ENCODE results near the gene TRIM56.
A peak's percentile ranks its signal among the peaks of the same experiment; 100 is the strongest.
"Not testable (repeated sequence)": the region's sequence is repeated elsewhere in the genome, so short reads cannot be mapped to it uniquely, and the experiment has no call there.

TRIM56 gene

DNA sequence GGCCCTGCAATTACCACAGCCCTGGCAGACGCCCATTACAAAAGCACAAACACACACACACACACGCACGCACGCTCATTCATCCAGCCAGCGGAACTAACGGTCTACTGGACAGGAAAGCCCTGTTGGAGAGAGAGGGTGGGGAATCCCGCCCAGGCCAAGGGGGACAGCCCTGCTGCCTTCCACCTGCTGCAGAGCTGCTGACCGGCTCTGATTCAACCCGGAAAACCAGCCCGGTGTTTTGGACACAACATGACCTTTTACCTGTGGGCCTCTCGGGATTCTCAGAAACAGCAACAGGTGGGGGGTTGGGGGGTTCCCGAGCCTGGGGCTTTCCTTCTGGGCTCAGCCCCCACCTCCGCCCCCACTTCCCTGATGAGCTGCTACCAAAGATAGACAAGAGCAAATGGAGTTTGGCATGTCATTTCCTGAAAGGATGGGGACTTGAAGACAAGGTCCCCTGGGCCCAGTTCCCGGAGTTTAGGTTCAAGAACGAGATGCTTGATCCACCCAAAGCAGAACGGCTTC lies 23.1 kb downstream of the TRIM56 start:
- peak; percentile 78 for DNase-seq
- in situ Hi-C loops (cut with MboI; ENCODE audit: low pct_unique_long_range_greater_than_20kb, low sequenced_read_pairs), result no loop called here

- no peak for DNase-seq
- in situ Hi-C loops (cut with MboI; ENCODE audit: low pct_unique_long_range_greater_than_20kb, low sequenced_read_pairs), result no loop called here
These were observed 23.7 kb downstream of the TRIM56 start for GRCh38 chr7:101108961-101109360.

DNA sequence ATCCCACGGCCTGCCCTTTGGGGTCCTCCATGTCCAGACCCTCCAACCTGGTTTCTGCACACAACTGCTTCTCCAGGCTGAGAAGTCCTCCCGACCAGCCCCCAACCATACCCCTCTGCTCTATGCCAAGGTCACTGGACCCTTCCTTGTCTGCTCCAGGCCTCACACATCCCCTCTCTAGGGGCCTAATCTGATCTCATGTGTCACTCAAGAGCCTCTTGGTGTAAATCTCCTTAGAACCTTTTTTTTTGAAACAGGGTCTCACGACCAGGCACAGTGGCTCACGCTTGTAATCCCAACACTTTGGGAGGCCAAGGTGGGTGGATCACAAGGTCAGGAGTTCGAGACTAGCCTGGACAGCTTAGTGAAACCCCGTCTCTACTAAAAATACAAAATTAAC lies 24.1 kb downstream of the TRIM56 start:
- no peak for DNase-seq
- in situ Hi-C loops (cut with MboI; ENCODE audit: low pct_unique_long_range_greater_than_20kb, low sequenced_read_pairs), result no loop called here

GRCh38 chr7:101111261-101111660 lies 26.0 kb downstream of the TRIM56 start:
- DNase-seq, result no peak
- in situ Hi-C loops (cut with MboI; ENCODE audit: low pct_unique_long_range_greater_than_20kb, low sequenced_read_pairs), result no loop called here

- in situ Hi-C loops (cut with MboI; ENCODE audit: low pct_unique_long_range_greater_than_20kb, low sequenced_read_pairs), result no loop called here
- no peak for DNase-seq
These were observed 27.0 kb downstream of the TRIM56 start for GRCh38 chr7:101112233-101112632.

DNA sequence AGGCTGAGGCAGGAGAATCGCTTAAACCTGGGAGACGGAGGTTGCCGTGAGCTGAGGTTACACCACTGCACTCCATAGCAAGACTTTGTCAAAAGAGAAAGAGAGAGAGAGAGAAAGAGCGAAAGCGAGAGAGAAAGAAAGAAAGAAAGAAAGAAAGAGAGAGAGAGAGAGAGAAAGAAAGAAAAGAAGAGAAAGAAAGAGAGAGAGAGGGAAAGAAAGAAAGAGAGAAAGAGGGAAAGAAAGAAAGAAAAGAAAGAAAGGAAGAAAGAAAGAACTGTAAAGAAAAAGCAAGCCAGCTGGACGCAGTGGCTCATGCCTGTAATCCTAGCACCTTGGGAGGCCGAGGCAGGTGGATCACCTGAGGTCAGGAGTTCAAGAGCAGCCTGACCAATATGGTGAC lies 27.9 kb downstream of the TRIM56 start:
- DNase-seq; in situ Hi-C loops (cut with MboI; ENCODE audit: low pct_unique_long_range_greater_than_20kb, low sequenced_read_pairs): not testable (repeated sequence)

- DNase-seq, result no peak
- in situ Hi-C loops (cut with MboI; ENCODE audit: low pct_unique_long_range_greater_than_20kb, low sequenced_read_pairs), result no loop called here
These were observed 28.6 kb downstream of the TRIM56 start for GRCh38 chr7:101113836-101114235.

DNA sequence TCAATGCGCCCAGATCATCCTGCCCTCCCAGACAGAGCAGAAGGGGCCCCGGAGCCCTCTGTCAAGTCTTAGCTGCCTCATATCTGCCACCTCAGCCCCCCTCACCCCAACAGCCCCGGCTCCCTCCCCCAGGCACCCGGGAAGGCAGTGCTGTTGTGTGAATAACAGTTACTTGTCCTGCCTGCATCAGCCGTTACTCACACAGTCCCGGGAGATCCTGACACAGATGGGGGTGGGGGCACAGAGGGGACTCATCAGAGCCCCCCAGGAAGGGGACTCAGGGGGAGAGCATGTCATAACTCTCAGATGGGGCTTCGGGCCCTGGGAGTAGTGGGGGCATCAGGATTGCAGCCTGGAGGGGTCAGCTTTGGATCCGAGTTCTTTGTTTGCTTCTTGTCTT lies 29.2 kb downstream of the TRIM56 start:
- in situ Hi-C loops (cut with MboI; ENCODE audit: low pct_unique_long_range_greater_than_20kb, low sequenced_read_pairs), result no loop called here
- no peak for DNase-seq

DNA sequence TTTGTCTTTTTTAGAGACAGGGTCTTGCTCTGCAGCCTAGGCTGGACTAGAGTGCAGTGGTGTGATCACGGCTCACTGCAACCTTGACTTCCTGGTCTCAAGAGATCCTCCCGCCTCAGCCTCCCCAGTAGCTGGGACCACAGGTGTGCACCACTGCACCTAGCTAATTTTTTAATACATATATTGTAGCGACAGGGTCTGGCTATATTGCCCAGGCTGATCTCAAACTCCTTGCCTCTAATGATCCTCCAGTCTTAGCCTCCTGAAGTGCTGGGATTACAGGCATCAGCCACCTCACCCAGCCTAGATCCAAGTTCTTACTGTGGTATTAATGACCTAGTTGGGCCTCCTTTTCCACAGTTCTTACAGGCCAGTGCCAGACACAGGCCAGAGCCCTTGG lies 29.9 kb downstream of the TRIM56 start:
- in situ Hi-C loops (cut with MboI; ENCODE audit: low pct_unique_long_range_greater_than_20kb, low sequenced_read_pairs), result no loop called here

DNA sequence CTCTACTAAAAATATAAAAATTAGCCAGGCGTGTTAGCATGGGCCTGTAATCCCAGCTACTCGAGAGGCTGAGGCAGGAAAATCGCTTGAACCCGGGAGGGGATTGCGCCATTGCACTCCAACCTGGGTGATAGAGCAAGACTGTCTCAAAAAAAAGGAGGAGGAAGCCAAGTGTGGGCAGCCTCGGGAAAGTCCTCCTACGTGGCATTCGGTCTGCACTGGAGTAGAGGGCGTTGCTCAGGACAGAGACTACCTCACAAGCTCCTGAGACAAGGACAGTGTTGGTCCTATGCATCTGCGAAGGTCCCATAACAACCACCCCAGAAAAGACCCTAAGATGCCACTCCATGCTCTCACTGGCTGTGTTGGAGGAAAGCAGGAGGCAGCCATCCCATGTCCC lies 31.6 kb downstream of the TRIM56 start:
- in situ Hi-C loops (cut with MboI; ENCODE audit: low pct_unique_long_range_greater_than_20kb, low sequenced_read_pairs), result no loop called here
- DNase-seq, result no peak

More for the DNA sequence above, 29.9 kb downstream of the TRIM56 start:
- no peak for DNase-seq

GRCh38 chr7:101118856-101119255 lies 33.6 kb downstream of the TRIM56 start:
- in situ Hi-C loops (cut with MboI; ENCODE audit: low pct_unique_long_range_greater_than_20kb, low sequenced_read_pairs), result no loop called here
- DNase-seq, result no peak

DNA sequence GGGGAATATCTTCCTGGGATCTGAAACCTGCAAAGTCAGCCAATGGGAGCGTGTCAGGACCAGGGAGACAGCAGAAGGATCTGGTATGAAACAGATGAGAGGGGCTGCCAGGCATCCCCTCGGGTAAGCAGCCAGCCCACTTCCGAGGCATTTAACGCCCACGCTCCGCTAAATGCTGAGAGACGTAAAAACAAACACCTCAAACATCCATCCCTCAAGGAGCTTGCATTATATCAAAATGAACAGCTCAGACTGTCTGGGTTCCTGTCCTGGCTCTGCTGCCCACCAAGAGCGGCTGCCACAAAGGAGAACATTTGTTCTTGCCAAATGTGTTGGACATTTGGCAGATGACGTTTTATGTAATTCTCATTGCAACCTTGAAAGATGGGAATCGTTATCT lies 34.6 kb downstream of the TRIM56 start:
- in situ Hi-C loops (cut with MboI; ENCODE audit: low pct_unique_long_range_greater_than_20kb, low sequenced_read_pairs), result no loop called here
- DNase-seq, result no peak

GRCh38 chr7:101120315-101120714 lies 35.0 kb downstream of the TRIM56 start:
- in situ Hi-C loops (cut with MboI; ENCODE audit: low pct_unique_long_range_greater_than_20kb, low sequenced_read_pairs), result no loop called here
- DNase-seq, result no peak

- DNase-seq; in situ Hi-C loops (cut with MboI; ENCODE audit: low pct_unique_long_range_greater_than_20kb, low sequenced_read_pairs): not testable (repeated sequence)
These were observed 36.3 kb downstream of the TRIM56 start for GRCh38 chr7:101121631-101121990.

- in situ Hi-C loops (cut with MboI; ENCODE audit: low pct_unique_long_range_greater_than_20kb, low sequenced_read_pairs), result no loop called here
- DNase-seq, result no peak
These were observed 37.0 kb downstream of the TRIM56 start for GRCh38 chr7:101121991-101122932.

DNA sequence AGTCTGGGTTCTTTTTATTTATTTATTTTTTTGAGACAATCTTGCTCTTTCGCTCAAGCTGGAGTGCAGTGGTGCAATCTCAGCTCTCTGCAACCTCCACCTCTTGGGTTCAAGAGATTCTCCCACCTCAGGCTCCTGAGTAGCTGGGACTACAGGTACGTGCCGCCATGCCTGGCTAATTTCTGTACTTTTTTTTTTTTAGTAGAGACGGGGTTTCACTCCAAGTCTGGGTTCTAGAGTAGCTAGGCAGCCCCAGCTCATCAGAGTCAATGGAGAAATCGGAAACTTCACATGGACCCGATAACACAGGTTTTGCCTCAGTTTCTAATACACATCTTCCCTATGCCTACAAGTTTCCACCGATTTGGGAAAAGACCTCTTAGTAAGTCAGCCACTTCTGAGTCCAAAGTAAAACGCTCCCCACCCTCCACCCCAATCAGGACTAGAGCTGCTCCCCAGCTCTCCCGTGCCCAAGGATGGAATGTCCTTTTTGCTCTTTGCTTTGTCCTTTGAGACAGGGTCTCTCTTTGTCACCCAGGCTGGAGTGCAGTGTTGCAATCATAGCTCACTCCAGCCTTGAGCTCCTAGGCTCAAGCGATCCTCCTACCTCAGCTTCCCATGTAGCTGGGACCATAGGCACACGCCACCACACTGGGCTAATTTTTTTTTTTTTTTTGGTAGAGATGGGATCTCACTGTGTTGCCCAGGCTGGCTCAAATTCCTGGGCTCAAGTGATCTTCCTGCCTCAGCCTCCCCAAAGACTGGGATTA lies 37.8 kb downstream of the TRIM56 start:
- in situ Hi-C loops (cut with MboI; ENCODE audit: low pct_unique_long_range_greater_than_20kb, low sequenced_read_pairs), result no loop called here
- DNase-seq, result no peak

DNA sequence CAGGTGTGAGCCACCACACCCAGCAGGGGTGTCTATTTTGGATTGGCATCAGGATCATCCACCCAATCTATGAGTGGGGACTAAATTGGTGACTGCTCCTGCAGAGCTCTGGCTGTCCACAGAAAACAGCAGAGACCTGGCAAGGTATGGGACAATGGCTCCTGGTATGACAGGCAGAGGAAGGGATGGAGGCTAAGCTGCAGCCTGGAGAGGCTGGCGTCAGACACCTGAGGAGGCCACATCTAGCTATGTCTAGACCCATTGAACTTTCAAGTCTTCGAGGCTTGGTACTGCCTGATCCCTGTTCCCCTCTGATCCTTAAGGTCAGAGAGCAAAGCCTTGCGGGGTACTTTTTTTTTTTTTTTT lies 38.4 kb downstream of the TRIM56 start:
- DNase-seq, result no peak

DNA sequence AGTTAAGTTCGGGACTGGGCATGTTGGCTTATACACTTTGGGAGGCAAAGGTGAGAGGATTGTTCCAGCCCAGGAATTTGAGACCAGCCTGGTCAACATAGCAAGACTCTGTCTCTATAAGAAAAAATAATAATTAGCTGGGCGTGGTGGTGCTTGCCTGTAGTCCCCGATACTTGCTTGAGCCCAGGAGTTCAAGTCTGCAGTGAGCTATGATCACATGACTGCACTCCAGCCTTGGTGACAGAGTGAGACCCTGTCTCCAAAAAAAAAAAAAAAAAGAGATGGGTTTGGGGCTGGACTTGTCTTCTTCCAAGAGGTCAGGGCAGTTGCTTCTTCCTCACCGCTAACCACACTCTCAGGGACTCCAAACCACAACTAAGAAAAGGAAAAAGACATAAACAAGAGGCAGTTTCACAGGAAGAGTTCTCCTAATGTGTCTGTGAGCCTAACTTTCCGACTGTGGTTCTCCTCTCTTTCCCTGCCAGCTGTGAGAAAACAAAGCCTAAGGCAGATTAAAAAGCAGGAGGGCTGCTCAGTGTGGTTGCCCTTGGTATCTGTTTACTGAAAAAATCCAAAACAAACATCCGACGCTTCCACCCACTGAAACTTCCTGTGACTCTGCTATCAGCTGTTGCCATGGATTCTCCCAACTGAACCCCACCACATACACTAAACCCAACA lies 39.2 kb downstream of the TRIM56 start:
- peak; percentile 88 for DNase-seq
- in situ Hi-C loops (cut with MboI; ENCODE audit: low pct_unique_long_range_greater_than_20kb, low sequenced_read_pairs), result no loop called here

More for the DNA sequence above, 38.4 kb downstream of the TRIM56 start:
- in situ Hi-C loops (cut with MboI; ENCODE audit: low pct_unique_long_range_greater_than_20kb, low sequenced_read_pairs), result no loop called here

GRCh38 chr7:101125989-101126650 lies 40.8 kb downstream of the TRIM56 start:
- in situ Hi-C loops (cut with MboI; ENCODE audit: low pct_unique_long_range_greater_than_20kb, low sequenced_read_pairs), result no loop called here
- DNase-seq, result peak; percentile 25

Measured in KBM-7 (cell line).